Small intestine (tissue), 7 donors: Measurements from ENCODE around the gene CTSV. TPM values are rescaled to one million over a fixed set of nuclear protein-coding genes. Genes with fewer than 3 reads are reported as not detected.
"Not testable (repeated sequence)": the region's sequence is repeated elsewhere in the genome, so short reads cannot be mapped to it uniquely, and the experiment has no call there.

ENCODE experiments used
- DNase-seq, 2 donors: peaks; one replicate each; pipeline versions ENCODE4 v3.0.0 to v3.0.0-alpha.2; 2013
- FAIRE-seq: peaks from 2 replicates; lab custom pipeline; 2012; peaks lifted over from hg19 to GRCh38; lab: Jason Lieb, UNC
- H3K27ac ChIP-seq, 3 donors: one replicate each; pipeline ENCODE4 v1.5.1; 2013; ENCODE audit warnings: low read length in 2 of 3, mild to moderate bottlenecking in 2 of 3, control low read depth in 1 of 3, inconsistent platforms in 1 of 3, low read depth in 1 of 3, moderate library complexity in 1 of 3
- H3K27me3 ChIP-seq, 3 donors: one replicate each; pipeline ENCODE4 v1.6.1; 2013; ENCODE audit warnings: low read length in 3 of 3, inconsistent platforms in 1 of 3; ENCODE audit not compliant: control insufficient read depth in 3 of 3, insufficient read depth in 3 of 3
- H3K36me3 ChIP-seq, 3 donors: one replicate each; pipeline ENCODE4 v1.6.1; 2013; ENCODE audit warnings: low read length in 3 of 3, inconsistent platforms in 1 of 3, low read depth in 1 of 3, mild to moderate bottlenecking in 1 of 3, moderate library complexity in 1 of 3; ENCODE audit not compliant: control insufficient read depth in 3 of 3, insufficient read depth in 2 of 3
- H3K4me1 ChIP-seq, 3 donors: one replicate each; pipeline ENCODE4 v1.6.1; 2013; ENCODE audit warnings: low read length in 2 of 3, inconsistent platforms in 1 of 3, low read depth in 1 of 3, mild to moderate bottlenecking in 1 of 3, moderate library complexity in 1 of 3; ENCODE audit not compliant: control insufficient read depth in 3 of 3, insufficient read depth in 2 of 3
- H3K4me3 ChIP-seq, 3 donors: one replicate each; pipeline ENCODE4 v1.5.1; 2013; ENCODE audit warnings: low read length in 3 of 3, control low read depth in 1 of 3, inconsistent platforms in 1 of 3, low read depth in 1 of 3, mild to moderate bottlenecking in 1 of 3, moderate library complexity in 1 of 3
- H3K9me3 ChIP-seq, 2 donors: one replicate each; pipeline ENCODE4 v1.6.1; 2013; ENCODE audit warnings: low read depth in 1 of 2, low read length in 1 of 2; ENCODE audit not compliant: control insufficient read depth in 2 of 2, insufficient read depth in 1 of 2
- WGBS, 3 donors: extraction: QIAGEN DNeasy Blood & Tissue Kit; methylation state at CpG; one replicate each; pipeline ENCODE4 v1.1.7; 2013; 5-methylcytosine and 5-hydroxymethylcytosine counted together
- polyA plus RNA-seq, 4 donors: library from polyadenylated mRNA; stranded (reverse) in 3 of 4; unstranded in 1 of 4; fragments of 200-250 nt in 3 of 4; fragments of 120-200 nt in 1 of 4; gene quantifications; one replicate each; pipeline versions ENCODE4 v1.2.1 to v1.2.3, GENCODE V29; 2013
- donor health status: healthy with polysubstance abuse.
- donor health status: control.
- donor health status: control.
- donor health status: Bipolar disorder and iron deficiency.
- donor health status: healthy.

Gene CTSV
- polyA plus RNA-seq, 4 donors: 0.27 to 171 (median 0.89) TPM

- FAIRE-seq (no peak), DNase-seq (peak in 1 of 2 donors; percentile 41)
- no peak overlapping the region for H3K4me3 ChIP-seq
- peaks cover 0 to 4% (median 0%) of the 10 kb centered on the region in 3 donors for H3K27me3 ChIP-seq
- no peak overlapping the region for H3K27ac ChIP-seq
- H3K4me1 ChIP-seq: peaks cover 2 to 11% (median 3%) of the 10 kb centered on the region in 3 donors
- H3K36me3 ChIP-seq: no peaks in the 10 kb centered on the region
- WGBS, 3 donors: 55 to 64% (median 63%) methylated on average over 3 of the region's 3 CpGs
- no peaks in the 10 kb centered on the region for H3K9me3 ChIP-seq
Observed at GRCh38 chr9:97059626-97060025, 20.7 kb upstream of the CTSV start.

GRCh38 chr9:97057651-97058050, 18.7 kb upstream of the CTSV start:
- 92 to 95% (median 93%) methylated on average over 5 of the region's 5 CpGs for WGBS, 3 donors
- peaks cover 0 to 5% (median 0%) of the 10 kb centered on the region in 3 donors for H3K27me3 ChIP-seq
- no peak overlapping the region for H3K27ac ChIP-seq
- peaks cover 0 to 1% (median 0%) of the 10 kb centered on the region in 3 donors for H3K4me1 ChIP-seq
- no peak for DNase-seq
- H3K36me3 ChIP-seq: no peaks in the 10 kb centered on the region
- FAIRE-seq: no peak
- no peak overlapping the region for H3K4me3 ChIP-seq
- no peaks in the 10 kb centered on the region for H3K9me3 ChIP-seq

DNA sequence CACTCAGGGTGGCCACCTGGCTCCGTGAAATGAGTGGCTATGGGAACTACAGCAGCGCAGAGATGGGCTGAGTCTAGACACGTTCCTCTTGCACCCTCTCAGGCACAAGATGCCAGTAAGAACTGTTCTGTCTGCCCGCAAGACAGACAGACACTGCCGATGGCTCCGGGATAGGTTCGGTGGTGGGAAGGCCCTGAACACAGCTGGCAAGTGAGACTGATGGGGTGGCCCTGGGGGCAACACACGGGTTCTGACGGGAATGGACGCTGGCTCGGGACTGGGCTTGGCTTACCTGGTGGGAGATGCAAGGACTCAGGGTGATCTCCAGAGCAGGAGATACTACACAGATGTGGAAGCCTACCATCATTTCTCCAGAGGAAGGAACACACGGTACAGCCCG, 16.9 kb upstream of the CTSV start:
- not testable (repeated sequence) for FAIRE-seq, H3K4me3 ChIP-seq, H3K27ac ChIP-seq, H3K36me3 ChIP-seq, H3K9me3 ChIP-seq, H3K27me3 ChIP-seq, H3K4me1 ChIP-seq, DNase-seq
- 87 to 92% (median 91%) methylated on average over 10 to 11 of the region's 13 CpGs for WGBS, 3 donors

- H3K4me3 ChIP-seq: no peak overlapping the region
Observed at GRCh38 chr9:97053717-97054116, 14.8 kb upstream of the CTSV start.

GRCh38 chr9:97052735-97053134, 13.8 kb upstream of the CTSV start:
- peaks cover 0 to 2% (median 0%) of the 10 kb centered on the region in 3 donors for H3K27me3 ChIP-seq
- DNase-seq: no peak
- H3K4me3 ChIP-seq: no peak overlapping the region
- no peaks in the 10 kb centered on the region for H3K4me1 ChIP-seq
- WGBS, 3 donors: 54 to 60% (median 56%) methylated on average over 2 of the region's 2 CpGs
- H3K9me3 ChIP-seq: no peaks in the 10 kb centered on the region
- H3K36me3 ChIP-seq: no peaks in the 10 kb centered on the region
- no peak for FAIRE-seq
- H3K27ac ChIP-seq: no peak overlapping the region

More at GRCh38 chr9:97053717-97054116, 14.8 kb upstream of the CTSV start:
- FAIRE-seq (no peak), DNase-seq (no peak)
- Histone ChIP-seq H3K36me3 (no peaks in the 10 kb centered on the region), H3K4me1 (no peaks in the 10 kb centered on the region), H3K27me3 (peaks cover 0 to 2% (median 0%) of the 10 kb centered on the region in 3 donors), H3K27ac (no peak overlapping the region), H3K9me3 (no peaks in the 10 kb centered on the region)
- 32 to 51% (median 45%) methylated on average over 3 of the region's 3 CpGs for WGBS, 3 donors

- no peak overlapping the region for H3K4me3 ChIP-seq
- peak overlapping the region in 1 of 3 donors; percentile 49 for H3K27ac ChIP-seq
- no peaks in the 10 kb centered on the region for H3K9me3 ChIP-seq
- H3K27me3 ChIP-seq: peaks cover 0 to 8% (median 0%) of the 10 kb centered on the region in 3 donors
- no peaks in the 10 kb centered on the region for H3K36me3 ChIP-seq
- no peak for FAIRE-seq
- peaks cover 0 to 19% (median 0%) of the 10 kb centered on the region in 3 donors for H3K4me1 ChIP-seq
- 10 to 36% (median 17%) methylated on average over 5 of the region's 5 CpGs for WGBS, 3 donors
- peak; percentile 77 to 80 for DNase-seq
Observed at GRCh38 chr9:97046228-97046627, 7.3 kb upstream of the CTSV start.

- Histone ChIP-seq H3K4me1 (peaks cover 0 to 19% (median 0%) of the 10 kb centered on the region in 3 donors), H3K27ac (no peak overlapping the region), H3K27me3 (peaks cover 0 to 8% (median 0%) of the 10 kb centered on the region in 3 donors), H3K9me3 (no peaks in the 10 kb centered on the region), H3K4me3 (no peak overlapping the region), H3K36me3 (no peaks in the 10 kb centered on the region)
- DNase-seq: no peak
- 75 to 78% (median 77%) methylated on average over 5 of the region's 5 CpGs for WGBS, 3 donors
- no peak for FAIRE-seq
Observed at GRCh38 chr9:97045300-97045699, 6.4 kb upstream of the CTSV start.

- FAIRE-seq (no peak), DNase-seq (peak; percentile 84 to 87)
- WGBS, 3 donors: 5 to 30% (median 19%) methylated on average over 2 of the region's 2 CpGs
- H3K27me3 ChIP-seq: peaks cover 0 to 12% (median 11%) of the 10 kb centered on the region in 3 donors
- no peaks in the 10 kb centered on the region for H3K36me3 ChIP-seq
- H3K27ac ChIP-seq: peak overlapping the region in 1 of 3 donors; percentile 69
- H3K4me1 ChIP-seq: peaks cover 0 to 22% (median 0%) of the 10 kb centered on the region in 3 donors
- H3K4me3 ChIP-seq: no peak overlapping the region
- H3K9me3 ChIP-seq: no peaks in the 10 kb centered on the region
Observed at GRCh38 chr9:97041898-97042297, 3.0 kb upstream of the CTSV start.

GRCh38 chr9:97039514-97039860, 545 bp upstream of the CTSV start:
- H3K4me1 ChIP-seq: peaks cover 0 to 16% (median 0%) of the 10 kb centered on the region in 3 donors
- FAIRE-seq (no peak), DNase-seq (peak in 1 of 2 donors; percentile 41)
- H3K27me3 ChIP-seq: peaks cover 0 to 12% (median 6%) of the 10 kb centered on the region in 3 donors
- no peaks in the 10 kb centered on the region for H3K9me3 ChIP-seq
- peak overlapping the region in 1 of 3 donors; percentile 75 for H3K27ac ChIP-seq
- WGBS, 3 donors: 0 to 4% (median 2%) methylated on average over 12 of the region's 12 CpGs
- H3K36me3 ChIP-seq: no peaks in the 10 kb centered on the region
- H3K4me3 ChIP-seq: peak overlapping the region; percentile 31 to 77 (median 51)
